ENCODE data around the gene DZANK1.
"Not testable (repeated sequence)": the region's sequence is repeated elsewhere in the genome, so short reads cannot be mapped to it uniquely, and the experiment has no call there.

The DZANK1 gene

DNA sequence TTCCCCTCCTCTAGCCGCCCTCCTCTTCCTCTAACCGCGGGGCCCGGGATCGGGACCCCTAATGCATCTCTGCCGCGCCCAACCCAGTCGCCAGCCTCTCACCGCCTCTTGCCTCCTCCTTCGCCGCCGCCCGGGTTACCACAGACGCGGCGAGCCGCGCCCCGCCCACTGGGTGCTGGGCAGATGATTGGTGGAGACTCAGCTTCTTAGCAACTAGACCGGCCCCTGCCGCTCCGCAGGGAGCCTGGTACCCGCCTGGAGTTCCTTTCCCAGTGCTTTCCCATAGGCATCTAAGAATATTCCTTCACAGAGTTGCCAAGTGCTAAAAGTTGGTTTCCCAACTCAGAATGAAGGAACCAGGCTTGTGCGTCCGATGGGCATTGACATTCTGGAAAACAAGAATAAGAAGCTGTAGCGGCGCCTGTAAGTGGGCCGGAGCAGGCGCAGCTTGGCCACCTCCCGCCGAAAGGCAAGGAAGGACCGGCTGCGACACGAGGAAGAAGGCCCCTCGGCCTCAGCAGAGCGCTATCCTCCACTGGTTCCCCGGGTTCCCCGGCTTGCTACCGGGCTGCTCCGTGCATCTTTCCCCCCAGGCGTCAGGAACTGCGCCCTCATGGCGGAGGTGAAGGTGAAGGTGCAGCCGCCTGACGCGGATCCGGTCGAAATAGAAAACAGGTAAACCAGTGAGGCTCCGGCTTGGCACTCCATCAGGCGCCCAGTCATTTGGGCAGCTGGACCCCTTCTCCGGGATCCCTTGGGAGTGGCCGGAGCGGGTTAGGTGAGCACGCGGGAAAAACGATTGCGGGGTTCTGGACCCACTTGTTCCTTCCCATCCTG lies at the start of gene DZANK1, which contains the start of gene POLR3F:
DZANK1 (minus strand) TSS at position 137 of the 837 bp plus-strand sequence. CDS start 1,672 bp downstream, outside the sequence.
POLR3F (plus strand) TSS at position 497 of the 837 bp plus-strand sequence; CDS start at position 614, 117 bp downstream.
- DNase-seq (ENCODE audit: low read depth), result peak; percentile 83

DNA sequence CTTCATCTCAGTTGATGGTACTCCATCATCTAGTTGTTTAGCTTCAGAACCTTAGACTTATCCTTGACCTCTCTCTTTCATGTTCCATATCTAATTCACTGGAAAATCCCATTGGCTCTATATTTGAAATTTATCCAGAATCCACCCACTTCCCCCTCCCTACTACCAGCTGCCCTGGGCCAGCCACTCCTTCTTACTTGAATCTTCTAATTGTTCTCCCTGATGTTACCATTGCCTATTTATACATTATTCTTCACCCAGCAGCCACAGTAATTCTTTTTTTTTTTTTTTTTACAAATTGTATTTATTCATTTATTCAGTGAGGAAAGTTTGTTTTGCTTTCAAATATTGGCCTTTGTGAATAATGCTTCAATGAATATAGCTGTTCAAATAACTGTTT lies 49.1 kb upstream of the DZANK1 start:
- DNase-seq (ENCODE audit: low read depth), result no peak

DNA sequence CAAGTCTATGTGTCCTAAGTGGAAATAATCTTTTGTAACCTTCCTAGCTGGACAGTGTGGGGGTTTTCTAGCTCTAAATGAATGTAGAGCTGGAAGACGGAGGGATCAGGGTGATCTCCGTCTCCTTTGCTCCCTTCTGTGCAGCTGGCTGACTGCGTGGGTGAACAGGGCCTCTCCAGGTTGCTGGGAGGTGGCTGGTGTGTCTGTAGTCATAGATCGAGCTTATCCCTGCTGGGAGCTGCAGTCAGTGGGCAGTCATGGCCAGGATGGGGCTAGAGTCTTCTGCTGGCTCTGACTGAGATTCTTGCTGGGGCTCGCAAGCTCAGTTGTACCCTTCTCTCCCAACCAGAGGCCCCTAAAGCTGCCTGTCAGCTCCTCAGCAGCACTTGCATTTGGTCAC lies 47.3 kb upstream of the DZANK1 start:
- no peak for DNase-seq (ENCODE audit: low read depth)

DNA sequence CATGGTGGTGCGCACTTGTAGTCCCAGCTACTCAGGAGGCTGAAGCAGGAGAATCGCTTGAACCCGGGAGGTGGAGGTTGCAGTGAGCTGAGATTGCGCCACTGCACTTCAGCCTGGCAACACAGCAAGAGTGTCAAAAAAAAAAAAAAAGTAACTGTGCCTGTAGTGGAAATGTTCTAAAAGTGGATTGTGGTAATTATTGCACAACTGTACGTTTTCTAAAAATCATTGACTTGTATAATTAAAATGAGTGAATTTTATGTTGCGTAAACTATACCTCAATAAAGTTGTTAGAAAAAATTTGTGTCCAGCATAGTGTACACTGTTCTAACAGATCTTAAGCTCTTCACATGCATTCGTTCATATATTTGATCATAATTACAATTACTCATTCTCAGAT lies 46.4 kb upstream of the DZANK1 start:
- no peak for DNase-seq (ENCODE audit: low read depth)

DNA sequence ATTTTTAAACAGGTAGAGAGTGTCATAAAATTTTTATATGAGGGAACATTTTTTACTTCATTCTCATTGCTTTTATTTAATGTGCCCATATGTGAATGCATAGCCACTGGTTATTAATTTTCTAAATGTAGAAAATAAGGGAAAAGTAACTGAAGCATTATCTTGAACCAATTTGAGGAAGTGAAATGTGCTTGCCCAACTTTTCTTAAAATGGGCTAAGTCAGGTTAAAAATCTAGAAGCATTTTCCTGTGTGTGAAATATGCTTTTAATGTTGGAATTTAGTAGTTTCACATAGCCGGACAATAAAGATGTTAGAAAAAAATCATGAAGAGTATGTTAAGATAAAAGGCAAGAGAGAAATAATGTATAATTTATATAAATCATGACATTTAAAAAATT lies 44.7 kb upstream of the DZANK1 start:
- DNase-seq (ENCODE audit: low read depth), result no peak

DNA sequence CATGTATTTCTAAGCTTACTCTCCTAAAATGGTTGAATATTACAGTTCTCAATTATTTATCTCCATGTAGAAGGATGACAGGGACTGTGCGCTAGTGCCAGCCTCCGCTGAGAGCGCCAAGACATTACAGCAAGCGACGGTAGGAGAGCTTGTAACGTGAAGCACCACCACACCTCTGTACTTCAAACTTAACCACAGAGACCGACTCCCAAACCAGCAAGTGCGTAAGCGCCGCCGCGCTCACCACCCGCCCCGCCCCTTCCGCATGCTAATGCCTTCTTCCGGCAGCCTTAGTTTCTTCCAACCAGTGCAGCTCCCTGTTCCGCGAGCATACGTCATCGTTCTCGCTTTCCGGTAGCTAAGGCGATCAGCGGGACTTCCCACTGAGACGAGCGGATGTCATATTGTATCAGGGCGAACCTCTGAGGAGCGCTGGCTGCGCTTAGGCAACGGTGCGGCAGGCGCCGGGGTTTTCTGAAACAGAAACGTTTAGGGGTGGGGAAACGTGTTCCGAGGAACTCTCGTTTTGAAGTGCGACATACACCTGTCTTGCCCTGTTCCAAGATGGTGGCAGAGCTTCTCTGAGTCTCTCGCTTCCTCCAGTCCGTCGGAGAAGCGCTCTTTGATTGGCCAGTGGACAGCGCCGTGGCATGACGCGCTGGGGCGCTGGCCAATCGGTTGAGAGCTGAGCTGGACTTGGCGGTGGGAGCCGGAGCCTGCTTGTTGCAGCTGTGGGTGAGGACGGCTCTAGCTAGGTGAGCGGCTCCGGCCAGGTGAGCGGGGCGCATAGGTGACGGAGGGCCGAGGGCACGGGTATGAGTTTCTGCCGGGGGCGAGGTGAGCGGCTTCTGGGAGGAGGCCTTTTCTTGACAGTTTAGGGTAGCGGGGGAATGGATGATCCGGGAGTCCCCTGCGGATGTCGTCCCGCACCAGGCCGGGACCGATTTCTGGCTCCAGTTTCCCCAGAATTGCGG lies 40.7 kb upstream of the DZANK1 start, which contains the start of gene SEC23B:
SEC23B (plus strand) TSS at position 723 of the 974 bp plus-strand sequence. CDS start 2,896 bp downstream, outside the sequence.
- peak; percentile 97 for DNase-seq (ENCODE audit: low read depth)

DNA sequence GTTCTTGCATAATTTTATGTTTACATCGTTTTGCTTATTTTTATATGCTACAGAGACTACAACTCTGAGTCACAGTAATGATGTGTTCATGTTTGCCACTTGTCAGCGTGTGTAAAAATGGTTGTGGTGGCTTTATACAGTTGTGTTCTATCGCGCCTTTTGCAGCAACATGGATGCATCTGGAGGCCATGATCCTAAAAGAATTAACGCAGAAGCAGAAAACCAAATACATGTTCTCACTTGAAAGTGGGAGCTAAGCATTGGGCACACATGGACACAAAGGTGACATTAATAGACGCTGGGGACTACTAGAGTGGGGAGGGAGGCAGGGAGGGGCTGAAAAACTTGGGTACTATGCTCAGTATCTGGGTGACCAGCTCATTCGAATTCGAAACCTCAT lies 39.9 kb upstream of the DZANK1 start:
- no peak for DNase-seq (ENCODE audit: low read depth)

DNA sequence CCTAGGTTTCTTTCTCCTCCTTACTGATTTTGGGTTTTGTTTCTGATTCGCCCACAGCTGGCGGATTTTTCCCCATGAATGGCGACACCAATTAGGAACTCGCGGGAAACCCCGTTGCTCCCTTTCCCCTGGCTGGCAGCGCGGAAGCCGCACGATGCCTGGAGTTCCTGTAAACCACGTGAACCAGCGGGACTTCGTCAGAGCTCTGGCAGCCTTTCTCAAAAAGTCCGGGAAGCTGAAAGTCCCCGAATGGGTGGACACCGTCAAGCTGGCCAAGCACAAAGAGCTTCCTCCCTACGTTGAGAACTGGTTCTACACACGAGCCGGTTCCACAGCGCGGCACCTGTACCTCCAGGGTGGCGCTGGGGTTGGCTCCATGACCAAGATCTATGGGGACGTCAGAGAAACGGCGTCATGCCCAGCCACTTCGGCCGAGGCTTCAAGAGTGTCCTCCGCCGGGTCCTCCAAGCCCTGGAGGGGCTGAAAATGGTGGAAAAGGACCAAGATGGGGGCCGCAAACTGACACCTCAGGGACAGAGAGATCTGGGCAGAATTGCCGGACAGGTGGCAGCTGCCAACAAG lies 37.7 kb upstream of the DZANK1 start:
- no peak for DNase-seq (ENCODE audit: low read depth)

DNA sequence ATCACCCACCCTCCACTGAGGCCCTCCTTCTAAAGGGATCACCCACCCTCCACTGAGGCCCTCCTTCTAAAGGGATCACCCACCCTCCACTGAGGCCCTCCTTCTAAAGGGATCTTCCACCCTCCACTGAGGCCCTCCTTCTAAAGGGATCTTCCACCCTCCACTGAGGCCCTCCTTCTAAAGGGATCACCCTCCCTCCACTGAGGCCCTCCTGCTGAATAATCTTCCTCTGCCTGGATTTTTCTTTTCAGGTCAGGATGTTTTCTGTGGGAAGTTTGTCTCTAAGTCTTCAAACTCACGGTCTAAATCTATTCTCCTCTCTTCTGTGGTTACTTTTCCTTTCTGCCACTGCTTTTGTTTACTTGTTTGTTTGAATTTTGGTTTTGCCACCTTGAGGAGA lies 34.8 kb upstream of the DZANK1 start:
- DNase-seq (ENCODE audit: low read depth), result not testable (repeated sequence)

DNA sequence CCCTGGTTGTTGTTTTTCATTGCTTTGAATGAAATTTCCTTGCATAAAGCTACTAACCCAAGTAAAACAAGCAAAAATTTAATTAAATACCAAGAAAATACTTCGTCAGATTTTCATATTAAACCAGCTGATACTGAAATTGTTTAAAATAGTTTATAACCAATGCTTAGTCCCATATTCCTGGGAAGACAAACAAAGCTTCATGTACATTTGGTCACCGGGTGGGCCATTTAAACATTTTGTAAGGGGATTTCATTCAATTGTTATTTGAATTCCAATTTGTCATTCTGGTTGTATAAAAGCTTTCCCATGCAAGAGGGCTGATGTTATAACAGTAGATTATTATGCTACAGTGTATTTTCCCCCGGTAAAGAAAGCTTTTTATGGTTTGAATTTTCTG lies 30.8 kb upstream of the DZANK1 start:
- DNase-seq (ENCODE audit: low read depth), result no peak

DNA sequence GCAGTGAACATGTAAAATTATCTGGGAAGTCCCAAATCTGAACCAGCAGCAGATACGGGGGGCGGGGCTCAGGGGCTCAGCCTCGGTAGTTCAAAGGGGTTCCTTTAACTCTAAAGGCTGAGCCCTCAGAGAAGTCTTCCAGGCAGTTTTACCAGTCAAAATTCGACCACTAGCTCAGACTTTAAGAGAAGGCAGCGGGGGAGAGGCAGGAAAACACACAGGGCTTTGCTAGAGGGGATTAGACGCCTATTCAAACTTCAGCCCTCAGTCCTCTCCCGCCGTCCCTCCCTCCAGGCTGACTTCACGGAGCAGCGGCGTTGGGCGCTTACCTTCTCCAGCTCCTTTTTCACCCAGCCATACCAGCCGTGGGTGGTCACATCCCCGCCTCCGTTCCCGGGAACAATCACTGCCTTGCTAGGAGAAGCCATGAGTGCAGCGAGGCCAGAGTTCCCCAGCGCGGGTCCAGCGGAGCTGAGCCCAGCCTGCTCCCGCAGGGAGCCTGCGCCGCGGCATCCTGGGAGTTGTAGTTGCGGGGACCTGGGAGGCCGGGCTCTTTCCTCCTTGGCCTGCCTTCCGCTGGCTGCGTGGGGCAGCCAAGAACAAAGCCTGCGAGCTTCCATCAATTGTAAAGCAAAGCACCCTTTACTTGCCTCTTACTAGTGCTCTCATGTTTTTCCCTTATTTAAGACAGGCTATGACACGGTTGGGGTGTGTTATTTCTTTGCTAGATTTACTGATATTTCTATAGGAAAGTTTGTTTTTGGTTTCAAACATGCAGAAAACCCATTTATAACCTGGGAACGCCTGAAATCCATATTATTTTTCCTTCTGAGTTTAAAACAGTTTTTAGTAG lies 30.1 kb upstream of the DZANK1 start, which contains the start of gene RBBP9:
RBBP9 (minus strand) TSS at position 486 of the 853 bp plus-strand sequence; CDS start at position 428, 58 bp downstream.
- DNase-seq (ENCODE audit: low read depth), result peak; percentile 51

DNA sequence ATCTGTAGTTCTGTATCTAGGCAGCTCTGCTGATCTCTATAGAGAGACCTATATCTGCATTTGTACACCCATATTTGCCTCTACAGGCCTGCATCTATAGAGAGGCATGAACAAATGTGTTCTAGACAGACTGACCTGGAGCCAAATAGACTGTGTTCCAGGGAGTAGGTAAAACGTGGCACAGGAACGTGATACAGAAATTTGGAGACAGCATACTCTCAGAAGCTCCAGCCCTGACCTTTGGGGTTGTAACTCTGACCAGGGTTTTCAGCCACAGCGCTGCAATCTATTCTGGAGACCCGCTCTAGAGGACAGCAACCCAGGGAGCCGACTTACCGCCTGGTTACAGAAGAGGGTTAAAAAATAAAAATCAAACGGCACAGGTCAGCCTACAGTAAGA lies 29.2 kb upstream of the DZANK1 start:
- no peak for DNase-seq (ENCODE audit: low read depth)

DNA sequence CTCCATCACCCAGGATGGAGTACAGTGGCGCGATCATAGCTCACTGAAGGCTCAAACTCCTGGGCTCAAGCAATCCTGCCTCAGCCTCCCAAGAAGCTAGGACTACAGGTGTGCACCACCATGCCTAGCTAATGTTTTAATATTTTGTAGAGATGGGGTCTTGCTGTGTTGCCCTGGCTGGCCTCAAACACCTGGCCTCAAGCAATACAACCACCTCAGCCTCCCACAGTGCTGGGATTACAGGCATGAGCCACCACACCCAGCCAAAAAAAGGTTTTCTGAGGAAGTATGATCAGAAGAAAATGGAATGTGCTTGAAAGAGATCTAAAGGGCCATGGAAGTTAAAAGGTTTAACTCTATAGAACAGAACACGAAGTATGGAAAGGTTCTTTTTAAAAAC lies 21.5 kb upstream of the DZANK1 start:
- DNase-seq (ENCODE audit: low read depth), result no peak

DNA sequence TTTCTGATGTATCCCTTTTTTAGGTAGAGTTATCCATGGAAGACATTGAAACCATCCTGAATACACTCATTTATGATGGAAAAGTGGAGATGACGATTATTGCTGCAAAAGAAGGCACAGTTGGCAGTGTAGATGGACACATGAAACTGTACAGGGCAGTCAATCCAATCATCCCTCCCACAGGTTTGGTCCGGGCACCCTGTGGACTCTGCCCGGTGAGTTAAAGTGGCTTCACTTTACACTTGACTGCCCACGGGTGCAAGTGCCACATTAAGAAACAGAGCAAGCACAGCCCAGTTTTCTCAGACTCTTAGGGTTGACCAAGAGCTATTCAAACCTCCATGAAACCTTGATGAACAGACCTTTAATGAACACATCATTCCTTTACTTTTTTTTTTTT lies 14.8 kb upstream of the DZANK1 start:
- no peak for DNase-seq (ENCODE audit: low read depth)

DNA sequence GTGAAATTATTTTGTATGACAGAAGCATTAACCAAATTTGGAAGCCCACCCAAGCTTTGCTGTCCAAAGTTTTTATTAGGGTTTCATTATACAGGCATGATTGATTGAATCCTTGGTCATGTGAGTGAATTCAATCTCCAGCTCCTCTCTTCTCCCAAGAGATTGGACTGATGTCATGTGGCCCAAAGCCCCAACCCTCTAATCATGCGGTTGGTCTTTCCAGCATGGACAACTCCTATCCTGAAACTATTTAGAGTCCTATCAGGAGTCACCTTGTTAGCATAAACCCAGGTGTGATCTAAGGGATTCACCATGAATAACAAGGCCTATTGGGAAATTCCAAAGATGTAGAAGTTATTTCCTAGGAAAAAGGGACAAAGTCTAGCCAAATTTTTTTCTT lies 11.0 kb upstream of the DZANK1 start:
- no peak for DNase-seq (ENCODE audit: low read depth)

DNA sequence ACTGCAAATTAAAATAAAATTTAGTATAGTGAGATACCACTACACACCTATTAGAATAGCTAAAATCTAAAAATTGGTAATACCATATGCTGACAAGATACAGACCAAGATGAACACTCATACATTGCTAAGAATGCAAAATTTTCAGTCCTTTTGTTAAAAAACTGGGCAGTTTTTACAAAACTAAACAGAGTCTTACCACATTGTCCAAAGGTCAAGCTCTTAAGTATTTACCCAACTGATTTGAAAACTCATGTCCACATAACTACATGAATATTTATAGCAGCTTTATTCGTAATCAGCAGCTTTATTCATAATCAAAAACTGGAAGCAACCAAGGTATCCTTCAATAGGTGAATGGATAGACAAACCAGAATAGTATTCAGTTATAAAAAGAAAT lies 10.4 kb upstream of the DZANK1 start:
- no peak for DNase-seq (ENCODE audit: low read depth)

DNA sequence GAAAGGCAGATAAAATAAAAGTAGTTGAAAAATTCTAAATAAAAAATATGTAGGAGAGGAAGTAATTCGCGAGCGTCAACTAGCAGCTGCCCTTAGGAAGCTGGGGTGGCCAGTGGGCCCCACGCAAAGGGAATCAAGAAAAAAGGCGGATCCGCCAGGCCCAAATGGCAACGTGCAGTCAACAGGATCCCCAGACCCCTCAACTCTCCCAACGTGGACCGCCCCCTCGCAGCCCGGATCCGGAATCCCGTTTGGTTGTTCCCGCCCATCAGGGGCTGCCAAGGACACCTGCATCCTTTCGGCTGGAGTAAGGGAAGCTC lies 296 bp downstream of the DZANK1 start:
- DNase-seq (ENCODE audit: low read depth), result no peak

DNA sequence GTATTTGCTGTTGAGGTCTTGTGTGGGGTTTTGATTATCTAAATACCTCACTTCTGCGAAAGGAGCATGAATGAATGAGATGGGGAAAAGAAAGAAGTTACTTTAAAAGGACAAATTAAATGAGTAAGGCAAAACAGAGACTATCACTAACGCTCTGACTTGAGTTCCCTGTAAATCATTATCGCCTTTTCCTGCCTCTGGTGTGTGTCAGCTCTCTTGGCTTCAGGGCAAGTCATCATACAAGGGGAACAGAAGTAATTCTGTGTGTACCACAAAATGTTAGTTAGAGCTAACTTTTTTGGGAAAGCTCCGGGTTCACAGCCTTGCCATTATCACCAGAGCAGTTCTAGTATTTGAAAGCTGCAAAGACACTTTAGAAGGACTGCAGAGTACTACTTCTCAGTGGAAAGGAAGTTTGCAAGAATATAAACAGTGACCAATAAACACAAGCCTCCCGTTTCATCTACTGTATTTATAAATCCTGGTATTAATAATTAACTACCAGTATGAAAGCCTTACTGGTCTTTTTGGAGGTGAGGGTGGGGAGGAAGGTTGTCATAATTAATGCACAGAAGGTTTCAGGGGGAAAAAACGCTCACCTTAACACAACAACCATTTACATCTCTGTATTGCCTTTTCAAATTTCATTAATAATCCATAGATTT lies 1.2 kb downstream of the DZANK1 start:
- no peak for DNase-seq (ENCODE audit: low read depth)

DNA sequence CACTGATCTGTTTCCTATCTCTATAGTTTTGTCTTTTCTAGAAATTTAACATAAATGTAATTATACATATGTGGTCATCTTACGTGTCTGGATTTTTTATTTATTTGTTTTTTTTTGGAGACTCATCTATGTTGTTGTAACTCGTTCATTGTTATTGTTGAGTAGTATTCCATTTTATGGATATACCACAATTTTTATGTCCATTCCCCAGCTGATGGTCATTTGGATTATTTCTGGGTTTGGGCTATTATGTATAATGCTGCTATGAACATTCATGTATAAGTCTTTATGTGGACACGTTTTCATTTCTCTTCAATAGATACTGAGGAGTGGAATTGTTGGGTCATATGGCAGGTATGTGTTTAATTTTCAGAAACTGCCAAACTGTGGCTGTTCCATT lies 10.2 kb downstream of the DZANK1 start:
- DNase-seq (ENCODE audit: low read depth), result no peak

DNA sequence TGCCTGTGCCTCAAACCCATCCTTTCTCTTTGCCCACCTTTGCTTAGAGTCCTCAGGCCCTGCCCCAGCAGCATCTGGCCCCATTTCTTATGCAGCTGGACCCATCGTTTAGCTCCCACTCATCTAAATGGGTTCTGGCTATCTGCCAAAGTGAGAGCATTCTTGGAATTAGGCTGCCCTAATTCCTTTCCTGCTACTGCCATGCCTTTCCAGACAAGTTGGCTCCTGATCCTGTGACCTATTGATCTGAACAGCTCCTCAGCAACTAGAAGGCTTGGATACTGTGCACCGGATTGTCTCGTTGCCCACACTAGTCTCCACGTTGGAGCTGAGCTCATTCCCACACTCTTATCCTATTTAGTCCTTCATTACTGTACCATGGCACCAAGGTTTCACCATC lies 22.9 kb downstream of the DZANK1 start:
- no peak for DNase-seq (ENCODE audit: low read depth)

DNA sequence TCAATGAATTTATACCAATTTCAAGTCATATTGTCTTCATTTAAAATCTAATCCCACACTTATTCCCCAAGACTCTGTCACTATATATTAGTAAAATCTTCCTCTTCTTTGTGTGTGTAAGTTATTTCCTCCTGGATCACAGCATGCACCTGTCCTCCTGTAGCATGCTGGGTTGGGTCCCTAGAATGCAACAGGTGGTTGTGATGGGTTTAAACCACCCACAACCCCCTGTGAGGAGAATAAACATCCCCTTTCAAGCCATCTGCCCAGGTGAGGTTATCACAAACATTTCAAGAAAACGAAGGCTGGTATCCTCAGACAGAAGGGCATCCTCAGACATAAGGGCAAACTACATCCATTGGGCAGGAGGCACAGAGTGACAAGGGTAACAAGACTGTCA lies 26.4 kb downstream of the DZANK1 start:
- no peak for DNase-seq (ENCODE audit: low read depth)
